ENCODE results near the gene EIF1. TPM values are rescaled to one million over a fixed set of nuclear protein-coding genes. Genes with fewer than 3 reads are reported as not detected.
"Not testable (repeated sequence)": the region's sequence is repeated elsewhere in the genome, so short reads cannot be mapped to it uniquely, and the experiment has no call there.

Gene EIF1
- polyA plus RNA-seq, 1 donor, result 791 TPM

DNA sequence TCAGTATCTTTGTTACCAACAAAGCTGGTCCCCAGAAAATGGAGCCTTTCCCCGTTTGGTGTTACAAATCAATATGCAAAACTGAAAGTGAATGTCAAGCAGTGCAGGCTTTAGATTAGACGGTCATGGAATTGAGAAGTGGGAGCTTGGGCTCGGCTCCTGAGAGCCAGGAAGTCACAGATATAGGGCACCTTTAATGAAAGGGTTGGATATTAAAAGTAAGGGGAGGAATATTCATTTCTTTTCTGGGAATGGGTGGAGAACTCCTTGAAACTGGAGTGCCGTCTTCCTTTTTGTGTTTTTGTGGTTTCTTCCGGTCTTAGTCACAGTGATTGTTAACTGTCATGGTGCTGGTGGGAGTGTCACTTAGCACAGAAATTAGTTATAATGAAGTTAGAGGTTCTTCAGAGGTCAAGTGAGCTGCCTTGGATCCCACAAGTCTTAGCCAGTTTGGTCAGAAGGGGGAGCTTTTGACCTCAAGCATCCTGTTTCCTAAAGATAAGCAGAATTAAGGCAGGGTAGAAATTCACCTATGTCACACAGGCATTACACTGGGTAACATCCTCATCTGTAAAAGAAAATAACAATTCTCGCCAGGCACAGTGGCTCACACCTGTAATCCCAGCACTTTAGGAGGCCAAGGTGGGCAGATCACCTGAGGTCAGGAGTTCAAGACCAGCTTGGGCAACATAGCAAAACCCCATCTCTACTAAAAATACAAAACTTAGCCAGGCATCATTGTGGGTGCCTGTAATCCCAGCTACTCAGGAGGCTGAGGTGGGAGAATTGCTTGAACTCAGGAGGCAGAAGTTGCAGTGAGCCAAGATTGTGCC lies 9.6 kb upstream of the EIF1 start:
- 49% methylated on average over 3 of the region's 6 CpGs for WGBS (ENCODE audit: insufficient coverage, low lambda C conversion rate)
- peaks cover 2% of the 10 kb centered on the region for H3K9me3 ChIP-seq (ENCODE audit: control insufficient read depth, low read depth, low read length)
- no peaks in the 10 kb centered on the region for H3K36me3 ChIP-seq (ENCODE audit: control insufficient read depth, insufficient read depth, low read length)
- H3K27me3 ChIP-seq (ENCODE audit: control insufficient read depth, insufficient read depth, low read length), result no peaks in the 10 kb centered on the region
- peak; percentile 34 to 53 for DNase-seq
- H3K4me1 ChIP-seq (ENCODE audit: control insufficient read depth, insufficient read depth, low read length), result peaks cover 11% of the 10 kb centered on the region
- H3K27ac ChIP-seq (ENCODE audit: low read length), result peak overlapping the region; percentile 49
- peak overlapping the region; percentile 1 for H3K4me3 ChIP-seq (ENCODE audit: low read length)

DNA sequence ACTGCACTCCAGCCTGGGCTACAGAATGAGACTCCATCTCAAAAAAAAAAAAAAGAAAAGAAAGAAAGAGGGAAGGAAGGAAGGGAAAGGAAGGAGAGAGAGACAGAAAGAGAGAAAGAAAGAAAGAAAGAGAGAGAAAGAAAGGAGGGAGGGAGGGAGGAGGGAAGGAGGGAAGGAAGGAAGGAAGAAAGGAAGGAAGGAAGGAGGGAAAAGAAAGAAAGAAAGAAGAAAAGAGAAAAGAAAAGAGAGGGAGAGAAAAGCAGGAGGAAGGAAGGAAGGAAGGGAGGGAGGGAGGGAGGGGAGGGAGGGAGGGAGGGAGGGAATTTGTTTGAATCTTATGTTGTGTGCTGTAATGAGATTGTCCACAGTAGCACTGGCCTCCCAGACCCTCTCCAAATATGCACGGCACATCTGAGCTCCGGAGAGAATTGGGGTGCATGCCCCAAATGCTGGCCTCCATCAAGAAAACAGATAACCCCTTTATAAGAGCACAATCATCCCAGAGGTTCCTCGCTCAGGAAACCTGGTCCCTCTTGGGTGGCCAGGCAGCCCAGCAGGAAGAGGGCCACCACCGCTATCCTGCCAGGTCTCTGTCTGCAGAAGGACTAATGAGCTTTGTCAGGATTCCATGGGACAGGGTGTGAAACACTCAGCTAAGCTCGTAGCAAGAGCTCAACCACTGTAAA lies 8.8 kb upstream of the EIF1 start:
- no CpG with 5 or more reads among the region's 5 CpGs for WGBS (ENCODE audit: insufficient coverage, low lambda C conversion rate)
- DNase-seq, result no peak
- Histone ChIP-seq H3K27me3 (ENCODE audit: control insufficient read depth, insufficient read depth, low read length) (no peaks in the 10 kb centered on the region), H3K36me3 (ENCODE audit: control insufficient read depth, insufficient read depth, low read length) (no peaks in the 10 kb centered on the region), H3K4me1 (ENCODE audit: control insufficient read depth, insufficient read depth, low read length) (peaks cover 11% of the 10 kb centered on the region), H3K27ac (ENCODE audit: low read length) (no peak overlapping the region), H3K9me3 (ENCODE audit: control insufficient read depth, low read depth, low read length) (peaks cover 2% of the 10 kb centered on the region), H3K4me3 (ENCODE audit: low read length) (no peak overlapping the region)

DNA sequence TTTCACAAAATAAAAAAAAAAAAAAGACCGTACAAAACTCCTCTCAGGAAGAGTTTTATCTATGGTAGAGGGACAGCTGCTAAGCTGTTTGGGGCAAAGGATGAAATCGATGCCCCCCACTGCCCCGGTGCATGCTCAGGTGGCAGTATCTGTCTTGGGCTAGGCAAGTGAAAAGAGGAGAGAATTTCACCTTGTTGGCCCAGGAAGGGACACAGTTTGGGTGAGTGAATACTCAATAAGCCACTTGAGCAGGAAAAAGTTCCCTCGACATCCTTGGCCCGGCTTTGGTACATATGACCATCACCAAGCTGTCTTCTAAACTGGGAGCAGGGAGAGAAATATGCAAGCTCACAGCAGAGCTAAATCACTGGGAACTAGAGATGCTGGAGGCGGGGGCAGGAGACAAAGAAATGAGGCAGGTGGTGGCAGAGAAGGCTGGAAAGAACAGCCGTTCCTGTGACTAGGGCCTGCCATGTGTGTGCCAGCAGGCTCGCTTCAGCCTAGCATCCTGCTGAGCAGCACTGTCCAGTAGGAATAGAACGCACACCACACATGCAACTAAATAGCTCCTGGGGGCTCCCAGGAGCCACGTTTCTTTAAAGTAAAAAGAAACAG lies 8.2 kb upstream of the EIF1 start:
- no CpG with 5 or more reads among the region's 10 CpGs for WGBS (ENCODE audit: insufficient coverage, low lambda C conversion rate)

DNA sequence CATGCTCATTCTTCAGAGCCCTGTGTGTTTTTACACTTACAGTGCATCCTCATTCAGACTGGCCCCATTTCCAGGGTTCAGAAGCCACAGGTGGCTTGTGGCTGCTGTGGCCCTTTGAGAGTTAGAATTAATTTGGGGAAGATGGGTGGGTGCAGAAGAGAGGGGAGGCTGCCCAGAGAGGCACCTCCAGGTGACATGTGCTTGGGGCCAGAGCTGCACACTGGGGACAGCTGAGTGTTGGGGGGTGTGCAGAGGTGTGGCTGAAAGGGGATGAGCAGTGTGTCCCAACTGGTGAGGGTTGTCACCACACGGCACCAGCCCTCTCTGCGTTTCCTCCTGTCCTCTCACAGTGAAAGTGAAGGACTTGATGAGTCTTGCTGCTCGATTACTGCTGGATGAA lies 6.9 kb upstream of the EIF1 start:
- Histone ChIP-seq H3K27me3 (ENCODE audit: control insufficient read depth, insufficient read depth, low read length) (no peaks in the 10 kb centered on the region), H3K27ac (ENCODE audit: low read length) (no peak overlapping the region), H3K4me1 (ENCODE audit: control insufficient read depth, insufficient read depth, low read length) (no peaks in the 10 kb centered on the region), H3K9me3 (ENCODE audit: control insufficient read depth, low read depth, low read length) (peaks cover 2% of the 10 kb centered on the region), H3K4me3 (ENCODE audit: low read length) (no peak overlapping the region), H3K36me3 (ENCODE audit: control insufficient read depth, insufficient read depth, low read length) (no peaks in the 10 kb centered on the region)
- DNase-seq, result no peak
- WGBS (ENCODE audit: insufficient coverage, low lambda C conversion rate), result no CpG with 5 or more reads among the region's 3 CpGs

More for the DNA sequence above, 8.2 kb upstream of the EIF1 start:
- no peaks in the 10 kb centered on the region for H3K36me3 ChIP-seq (ENCODE audit: control insufficient read depth, insufficient read depth, low read length)
- no peak overlapping the region for H3K4me3 ChIP-seq (ENCODE audit: low read length)
- peaks cover 11% of the 10 kb centered on the region for H3K4me1 ChIP-seq (ENCODE audit: control insufficient read depth, insufficient read depth, low read length)
- no peaks in the 10 kb centered on the region for H3K27me3 ChIP-seq (ENCODE audit: control insufficient read depth, insufficient read depth, low read length)
- no peak for DNase-seq
- peaks cover 2% of the 10 kb centered on the region for H3K9me3 ChIP-seq (ENCODE audit: control insufficient read depth, low read depth, low read length)
- no peak overlapping the region for H3K27ac ChIP-seq (ENCODE audit: low read length)

DNA sequence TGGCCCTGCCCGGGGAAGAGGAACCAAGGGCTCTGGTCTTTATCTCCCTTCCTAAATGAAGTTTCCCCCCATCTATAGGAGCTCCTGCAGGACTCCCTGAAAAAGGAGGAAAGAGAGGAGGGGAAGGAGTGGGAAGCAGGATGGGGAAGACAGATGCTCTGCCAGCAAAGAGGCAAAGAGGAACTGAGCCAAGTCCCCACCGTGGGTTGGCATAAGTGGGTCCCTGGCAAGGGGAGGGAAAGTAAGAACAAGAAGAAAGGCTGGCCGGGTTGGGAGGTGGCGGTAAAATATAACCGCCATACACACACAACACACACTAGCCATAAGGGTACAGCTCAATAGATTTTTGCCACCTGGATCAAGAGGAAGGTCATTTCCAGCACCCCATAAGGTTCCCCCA lies 6.1 kb upstream of the EIF1 start:
- Histone ChIP-seq H3K27ac (ENCODE audit: low read length) (no peak overlapping the region), H3K4me1 (ENCODE audit: control insufficient read depth, insufficient read depth, low read length) (peaks cover under 1% of the 10 kb centered on the region), H3K36me3 (ENCODE audit: control insufficient read depth, insufficient read depth, low read length) (no peaks in the 10 kb centered on the region), H3K4me3 (ENCODE audit: low read length) (no peak overlapping the region), H3K27me3 (ENCODE audit: control insufficient read depth, insufficient read depth, low read length) (no peaks in the 10 kb centered on the region), H3K9me3 (ENCODE audit: control insufficient read depth, low read depth, low read length) (peaks cover 2% of the 10 kb centered on the region)
- WGBS (ENCODE audit: insufficient coverage, low lambda C conversion rate), result 93% methylated on average over 3 of the region's 5 CpGs
- no peak for DNase-seq

DNA sequence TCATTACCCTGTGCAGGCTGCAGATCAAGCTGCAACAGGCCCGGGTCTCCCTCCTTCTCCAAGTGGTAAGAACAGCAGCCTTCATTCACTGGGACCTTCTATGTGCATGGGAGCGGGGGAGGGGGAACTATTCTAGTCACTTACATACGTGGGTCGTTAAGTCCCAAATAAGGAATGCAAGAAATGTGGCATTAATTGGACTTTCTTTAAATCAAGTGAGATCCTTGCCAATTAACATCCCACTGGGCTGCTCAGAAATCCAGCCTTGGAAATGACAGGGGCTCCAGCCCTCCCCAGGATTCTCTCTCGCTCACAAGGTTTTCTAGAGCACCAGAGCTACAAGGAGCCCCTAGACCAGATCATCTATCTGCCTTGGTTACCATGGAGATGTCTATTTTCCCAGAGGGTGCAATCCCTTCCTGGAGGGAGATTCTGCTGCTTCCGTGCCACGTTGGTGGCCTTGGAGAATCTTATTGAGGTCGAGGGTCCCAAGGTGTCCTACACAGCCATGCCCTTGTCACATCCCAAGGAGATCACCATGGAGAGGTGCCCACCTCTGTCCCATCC lies 5.2 kb upstream of the EIF1 start:
- no peaks in the 10 kb centered on the region for H3K27me3 ChIP-seq (ENCODE audit: control insufficient read depth, insufficient read depth, low read length)
- no peak overlapping the region for H3K4me3 ChIP-seq (ENCODE audit: low read length)
- H3K4me1 ChIP-seq (ENCODE audit: control insufficient read depth, insufficient read depth, low read length), result peaks cover 3% of the 10 kb centered on the region
- no CpG with 5 or more reads among the region's 8 CpGs for WGBS (ENCODE audit: insufficient coverage, low lambda C conversion rate)
- no peak overlapping the region for H3K27ac ChIP-seq (ENCODE audit: low read length)
- no peak for DNase-seq
- H3K36me3 ChIP-seq (ENCODE audit: control insufficient read depth, insufficient read depth, low read length), result no peaks in the 10 kb centered on the region
- no peaks in the 10 kb centered on the region for H3K9me3 ChIP-seq (ENCODE audit: control insufficient read depth, low read depth, low read length)

DNA sequence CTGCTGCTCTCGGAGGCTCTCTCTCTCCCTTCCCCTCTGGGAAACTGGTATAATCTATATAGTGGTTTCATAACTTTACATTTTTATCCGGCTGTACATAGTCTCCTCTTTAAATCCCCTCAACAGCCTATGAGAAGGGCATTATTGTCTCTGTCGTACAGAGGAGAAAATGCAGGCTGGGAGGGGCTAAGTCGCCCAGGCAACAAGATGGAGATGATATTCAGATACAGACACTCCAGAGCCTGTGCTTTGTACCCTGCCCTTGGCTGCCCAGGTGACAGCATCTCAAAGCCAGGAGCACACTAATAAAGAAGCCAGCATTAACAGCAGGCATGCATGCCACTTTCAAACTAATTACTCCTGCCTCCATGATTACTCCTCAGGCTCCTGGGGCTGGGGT lies 4.7 kb upstream of the EIF1 start:
- Histone ChIP-seq H3K36me3 (ENCODE audit: control insufficient read depth, insufficient read depth, low read length) (no peaks in the 10 kb centered on the region), H3K27ac (ENCODE audit: low read length) (no peak overlapping the region), H3K27me3 (ENCODE audit: control insufficient read depth, insufficient read depth, low read length) (no peaks in the 10 kb centered on the region), H3K4me1 (ENCODE audit: control insufficient read depth, insufficient read depth, low read length) (peaks cover 3% of the 10 kb centered on the region), H3K9me3 (ENCODE audit: control insufficient read depth, low read depth, low read length) (no peaks in the 10 kb centered on the region), H3K4me3 (ENCODE audit: low read length) (no peak overlapping the region)
- no CpG with 5 or more reads among the region's 4 CpGs for WGBS (ENCODE audit: insufficient coverage, low lambda C conversion rate)
- DNase-seq, result no peak

DNA sequence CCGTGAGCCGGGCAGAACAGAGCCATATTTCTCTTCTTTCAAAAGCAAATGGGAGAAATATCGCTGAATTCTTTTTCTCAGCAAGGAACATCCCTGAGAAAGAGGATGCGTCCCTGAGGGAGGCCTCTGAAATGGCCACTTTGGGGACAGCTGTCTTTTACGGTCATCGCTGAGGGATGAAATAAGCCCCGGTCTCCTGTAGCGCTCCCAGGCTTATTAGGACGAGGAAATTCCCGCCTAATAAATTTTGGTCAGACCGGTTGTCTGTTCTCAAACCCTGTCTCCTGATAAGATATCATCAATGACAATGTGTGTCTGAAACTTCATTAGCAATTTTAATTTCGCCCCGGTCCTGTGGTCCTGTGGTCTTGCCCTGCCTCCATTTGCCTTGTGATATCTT lies 2.9 kb upstream of the EIF1 start:
- DNase-seq; H3K27me3 ChIP-seq (ENCODE audit: control insufficient read depth, insufficient read depth, low read length); H3K27ac ChIP-seq (ENCODE audit: low read length); H3K4me3 ChIP-seq (ENCODE audit: low read length); H3K9me3 ChIP-seq (ENCODE audit: control insufficient read depth, low read depth, low read length): not testable (repeated sequence)
- Histone ChIP-seq H3K36me3 (ENCODE audit: control insufficient read depth, insufficient read depth, low read length) (peaks cover 14% of the 10 kb centered on the region), H3K4me1 (ENCODE audit: control insufficient read depth, insufficient read depth, low read length) (peaks cover 11% of the 10 kb centered on the region)
- WGBS (ENCODE audit: insufficient coverage, low lambda C conversion rate), result no CpG with 5 or more reads among the region's 13 CpGs

DNA sequence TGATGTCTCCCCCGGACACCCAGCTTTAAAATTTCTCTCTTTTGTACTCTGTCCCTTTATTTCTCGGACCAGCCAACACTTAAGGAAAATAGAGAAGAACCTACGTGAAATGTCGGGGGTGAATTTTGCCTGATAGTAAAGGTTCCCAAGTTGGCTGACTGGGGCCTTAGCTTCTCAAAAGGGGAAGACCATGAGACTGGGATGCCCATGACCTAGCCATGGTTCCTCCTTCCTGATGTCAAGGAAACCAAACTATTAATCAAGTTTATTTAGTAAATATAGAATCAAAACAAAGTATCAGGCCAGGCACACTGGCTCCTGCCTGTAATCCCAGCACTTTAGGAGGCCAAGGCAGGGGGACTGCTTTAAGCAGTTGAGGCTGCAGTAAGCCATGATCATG lies 2.4 kb upstream of the EIF1 start:
- WGBS (ENCODE audit: insufficient coverage, low lambda C conversion rate), result no CpG with 5 or more reads among the region's 4 CpGs
- peaks cover 16% of the 10 kb centered on the region for H3K4me1 ChIP-seq (ENCODE audit: control insufficient read depth, insufficient read depth, low read length)
- no peak overlapping the region for H3K4me3 ChIP-seq (ENCODE audit: low read length)
- no peaks in the 10 kb centered on the region for H3K27me3 ChIP-seq (ENCODE audit: control insufficient read depth, insufficient read depth, low read length)
- no peaks in the 10 kb centered on the region for H3K9me3 ChIP-seq (ENCODE audit: control insufficient read depth, low read depth, low read length)
- no peak for DNase-seq
- H3K27ac ChIP-seq (ENCODE audit: low read length), result no peak overlapping the region
- H3K36me3 ChIP-seq (ENCODE audit: control insufficient read depth, insufficient read depth, low read length), result peaks cover 19% of the 10 kb centered on the region

DNA sequence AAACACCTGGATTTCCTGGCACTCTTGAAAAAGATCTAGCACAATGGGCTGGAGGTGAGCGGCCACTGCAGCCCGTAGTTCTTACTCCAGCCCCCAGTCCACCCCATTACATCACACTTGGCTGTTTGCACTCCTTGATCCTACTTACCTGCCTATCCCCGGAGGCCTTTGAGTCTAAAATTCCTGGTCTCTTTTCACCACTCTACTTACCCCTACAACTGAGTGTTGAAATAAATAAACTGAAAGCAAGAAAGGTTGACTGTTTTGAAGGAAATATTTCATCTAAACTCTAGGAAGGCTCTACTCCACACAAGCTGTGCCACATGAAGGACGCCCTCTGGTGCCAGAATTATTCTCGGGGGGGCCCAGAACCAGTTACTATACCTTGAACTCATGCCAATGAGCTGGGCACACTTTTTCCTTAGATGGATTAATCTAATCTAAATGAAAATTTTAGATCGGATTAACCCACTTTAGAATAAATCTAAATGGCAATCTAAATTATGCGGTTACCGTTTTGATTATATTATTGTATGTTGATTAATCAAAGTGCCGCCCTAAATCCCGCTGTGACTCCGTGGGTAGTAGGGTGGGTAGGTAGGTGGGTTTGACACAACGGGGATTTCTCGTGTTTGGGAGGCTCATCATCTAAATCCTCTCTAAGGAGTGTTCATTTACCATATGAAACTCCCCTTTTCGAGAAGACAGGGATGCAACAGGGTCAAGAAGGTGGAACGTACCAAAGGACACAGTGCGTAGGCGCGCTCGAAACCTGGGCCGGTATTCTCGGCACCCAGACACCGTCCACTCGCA lies 651 bp upstream of the EIF1 start:
- DNase-seq, result peak in 1 of 2 donors; percentile 70
- Histone ChIP-seq H3K4me1 (ENCODE audit: control insufficient read depth, insufficient read depth, low read length) (peaks cover 16% of the 10 kb centered on the region), H3K27me3 (ENCODE audit: control insufficient read depth, insufficient read depth, low read length) (no peaks in the 10 kb centered on the region), H3K27ac (ENCODE audit: low read length) (peak overlapping the region; percentile 88), H3K36me3 (ENCODE audit: control insufficient read depth, insufficient read depth, low read length) (peaks cover 36% of the 10 kb centered on the region), H3K4me3 (ENCODE audit: low read length) (peak overlapping the region; percentile 92), H3K9me3 (ENCODE audit: control insufficient read depth, low read depth, low read length) (no peaks in the 10 kb centered on the region)
- WGBS (ENCODE audit: insufficient coverage, low lambda C conversion rate), result no CpG with 5 or more reads among the region's 23 CpGs
